OCI-LY3 (cell line): Measurements from ENCODE around the gene C1QTNF12.

ENCODE experiments used
- EZH2phosphoT487 ChIP-seq: fragments of 200-600 bp; shearing (Covaris generic); IDR thresholded peaks from 2 replicates; pipeline ENCODE4 v1.6.1; 2018; ENCODE audit warnings: antibody characterized with exemption, mixed run types, low read depth
- TF ChIP-seq, protein P1 (sequence below): fragments of 200-600, 300-600 bp; sonication (generic); IDR thresholded peaks from 2 replicates; pipeline ENCODE4 v1.5.1; 2014; ENCODE audit warnings: antibody characterized with exemption, low read length, low read depth

DNA sequence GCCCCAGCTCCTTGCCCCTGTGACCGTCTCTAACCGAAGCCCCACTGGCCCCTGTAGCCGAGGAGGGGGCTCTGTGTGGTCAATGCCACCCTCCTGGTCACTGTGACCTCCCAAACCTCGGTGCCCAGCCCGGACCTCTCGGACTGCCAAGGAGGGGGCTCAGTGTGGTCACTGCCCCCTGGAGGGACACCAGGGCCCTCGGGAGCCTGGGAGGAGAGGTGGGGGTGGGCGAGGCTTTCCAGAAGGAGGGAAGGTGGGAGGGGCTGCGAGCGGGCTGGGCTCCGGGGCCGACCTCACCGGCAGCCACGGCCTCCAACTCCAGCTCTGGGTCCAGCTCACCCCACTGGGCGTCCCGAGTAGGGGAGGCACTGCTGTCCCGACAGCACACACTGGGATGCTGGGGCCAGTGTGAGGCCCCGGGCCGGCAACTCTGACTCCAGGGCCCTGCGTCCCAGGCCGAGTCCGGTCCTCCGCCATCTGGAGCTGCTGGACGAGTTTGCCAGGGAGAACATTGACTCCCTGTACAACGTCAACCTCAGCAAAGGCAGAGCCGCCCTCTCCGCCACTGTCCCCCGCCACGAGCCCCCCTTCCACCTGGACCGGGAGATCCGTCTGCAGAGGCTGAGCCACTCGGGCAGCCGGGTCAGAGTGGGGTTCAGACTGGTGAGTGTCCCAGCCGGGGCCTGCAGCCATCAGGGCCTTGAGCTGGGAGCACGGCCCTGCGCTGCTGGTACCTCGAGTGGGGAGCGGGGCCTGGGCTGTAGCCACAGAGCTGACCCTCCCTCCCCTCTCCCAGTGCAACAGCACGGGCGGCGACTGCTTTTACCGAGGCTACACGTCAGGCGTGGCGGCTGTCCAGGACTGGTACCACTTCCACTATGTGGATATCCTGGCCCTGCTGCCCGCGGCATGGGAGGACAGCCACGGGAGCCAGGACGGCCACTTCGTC is 40.1 kb upstream of the C1QTNF12 start:
- TF ChIP-seq, protein P1, sequence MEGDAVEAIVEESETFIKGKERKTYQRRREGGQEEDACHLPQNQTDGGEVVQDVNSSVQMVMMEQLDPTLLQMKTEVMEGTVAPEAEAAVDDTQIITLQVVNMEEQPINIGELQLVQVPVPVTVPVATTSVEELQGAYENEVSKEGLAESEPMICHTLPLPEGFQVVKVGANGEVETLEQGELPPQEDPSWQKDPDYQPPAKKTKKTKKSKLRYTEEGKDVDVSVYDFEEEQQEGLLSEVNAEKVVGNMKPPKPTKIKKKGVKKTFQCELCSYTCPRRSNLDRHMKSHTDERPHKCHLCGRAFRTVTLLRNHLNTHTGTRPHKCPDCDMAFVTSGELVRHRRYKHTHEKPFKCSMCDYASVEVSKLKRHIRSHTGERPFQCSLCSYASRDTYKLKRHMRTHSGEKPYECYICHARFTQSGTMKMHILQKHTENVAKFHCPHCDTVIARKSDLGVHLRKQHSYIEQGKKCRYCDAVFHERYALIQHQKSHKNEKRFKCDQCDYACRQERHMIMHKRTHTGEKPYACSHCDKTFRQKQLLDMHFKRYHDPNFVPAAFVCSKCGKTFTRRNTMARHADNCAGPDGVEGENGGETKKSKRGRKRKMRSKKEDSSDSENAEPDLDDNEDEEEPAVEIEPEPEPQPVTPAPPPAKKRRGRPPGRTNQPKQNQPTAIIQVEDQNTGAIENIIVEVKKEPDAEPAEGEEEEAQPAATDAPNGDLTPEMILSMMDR, result no peak
- TF ChIP-seq EZH2phosphoT487, result no peak
